Ammon's horn (tissue), 1 donor: Measurements from ENCODE around the gene HRH2.

Source experiments
- DNase-seq: peaks from one replicate; pipeline ENCODE4 v3.0.0-alpha.2; 2016; ENCODE audit warnings: low spot score

HRH2 gene

DNA sequence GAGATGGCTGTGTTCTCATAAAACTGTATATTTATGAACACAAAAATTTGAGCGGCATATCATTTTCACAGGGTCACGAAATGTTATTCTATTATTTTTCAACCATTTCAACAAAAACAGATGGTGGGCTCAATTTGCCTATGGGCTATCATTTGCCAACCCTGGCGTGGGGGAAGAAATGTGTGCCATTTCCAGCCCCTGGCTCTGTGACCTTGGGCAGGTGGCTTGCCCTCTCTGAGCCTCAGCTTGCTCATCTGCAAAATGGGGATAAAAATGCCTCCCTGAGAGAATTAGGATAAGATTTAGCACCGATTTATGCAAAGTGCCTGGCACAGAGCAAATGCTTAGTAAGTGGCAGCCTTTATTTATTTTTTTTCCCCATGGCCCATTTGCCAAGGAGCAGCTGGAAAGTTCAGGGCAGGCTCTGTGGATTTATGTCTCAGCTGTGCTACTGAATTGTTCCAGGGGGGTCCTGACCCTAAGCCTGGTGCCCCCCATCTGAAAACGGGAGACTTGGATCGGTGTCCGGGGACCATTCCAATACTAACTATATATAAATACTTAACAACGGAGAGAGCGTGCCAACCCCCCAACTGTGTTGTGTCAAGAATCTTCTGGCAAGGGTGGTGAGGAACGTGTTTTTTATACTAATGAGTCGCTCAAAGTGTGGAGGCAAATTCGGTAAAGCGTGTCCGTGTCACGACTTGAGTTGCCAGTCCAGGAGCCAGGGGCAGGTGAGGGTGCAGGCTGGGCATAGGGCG is 34.5 kb downstream of the HRH2 start:
- no peak for DNase-seq

DNA sequence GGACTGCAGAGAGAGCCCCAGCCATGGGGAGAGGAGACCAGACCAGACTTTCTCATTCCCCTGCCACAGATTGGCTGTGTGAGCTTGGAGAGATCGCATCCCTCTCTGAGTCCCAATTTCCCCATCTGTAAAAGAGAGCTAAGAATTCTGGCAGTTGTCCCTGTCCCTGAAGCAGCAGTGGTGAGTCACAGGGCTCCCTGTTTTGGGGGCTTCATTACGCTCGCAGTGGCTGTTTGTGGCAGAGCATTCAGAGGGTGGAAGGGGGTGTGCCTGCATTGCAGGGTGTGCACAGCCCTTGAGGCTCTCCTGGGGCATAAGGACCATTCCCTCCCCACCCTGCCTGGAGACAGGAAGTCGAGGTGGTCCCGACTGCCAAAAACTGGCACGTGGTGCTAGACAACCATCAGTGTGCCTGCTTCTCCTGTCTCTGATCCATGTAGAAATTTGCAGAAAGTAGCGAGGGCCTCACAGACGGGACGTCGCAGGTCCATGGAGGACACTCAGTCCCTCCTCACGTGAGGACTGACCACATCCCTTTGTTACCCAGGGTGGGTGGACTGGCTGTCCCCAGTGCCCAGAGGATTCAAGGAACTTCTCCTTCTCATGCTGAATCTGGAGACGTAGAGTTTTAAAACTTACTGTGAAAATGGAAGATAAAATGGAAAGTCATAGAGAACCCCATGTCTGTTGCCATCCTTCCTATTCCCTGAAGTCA is 35.3 kb downstream of the HRH2 start:
- peak; percentile 60 for DNase-seq

DNA sequence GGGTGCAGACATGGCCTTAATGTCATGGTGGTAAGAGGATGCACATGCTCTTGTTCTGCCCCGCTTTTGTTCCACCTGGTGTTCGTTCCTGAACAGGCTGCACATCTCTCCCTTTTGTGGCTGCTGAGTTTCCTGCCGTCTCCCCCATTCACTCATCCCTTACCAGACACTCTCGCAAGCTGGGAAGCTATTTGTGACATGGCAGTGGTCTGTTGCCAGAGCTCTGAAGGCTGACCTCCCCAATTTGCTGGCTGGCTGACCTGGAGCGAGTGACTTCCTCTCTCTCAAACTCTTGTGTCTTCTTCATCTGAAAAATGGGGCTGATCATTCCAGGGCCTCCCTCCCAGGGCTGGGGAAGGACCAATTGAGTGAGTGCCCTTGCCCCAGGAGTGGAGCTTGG is 35.9 kb downstream of the HRH2 start:
- no peak for DNase-seq

DNA sequence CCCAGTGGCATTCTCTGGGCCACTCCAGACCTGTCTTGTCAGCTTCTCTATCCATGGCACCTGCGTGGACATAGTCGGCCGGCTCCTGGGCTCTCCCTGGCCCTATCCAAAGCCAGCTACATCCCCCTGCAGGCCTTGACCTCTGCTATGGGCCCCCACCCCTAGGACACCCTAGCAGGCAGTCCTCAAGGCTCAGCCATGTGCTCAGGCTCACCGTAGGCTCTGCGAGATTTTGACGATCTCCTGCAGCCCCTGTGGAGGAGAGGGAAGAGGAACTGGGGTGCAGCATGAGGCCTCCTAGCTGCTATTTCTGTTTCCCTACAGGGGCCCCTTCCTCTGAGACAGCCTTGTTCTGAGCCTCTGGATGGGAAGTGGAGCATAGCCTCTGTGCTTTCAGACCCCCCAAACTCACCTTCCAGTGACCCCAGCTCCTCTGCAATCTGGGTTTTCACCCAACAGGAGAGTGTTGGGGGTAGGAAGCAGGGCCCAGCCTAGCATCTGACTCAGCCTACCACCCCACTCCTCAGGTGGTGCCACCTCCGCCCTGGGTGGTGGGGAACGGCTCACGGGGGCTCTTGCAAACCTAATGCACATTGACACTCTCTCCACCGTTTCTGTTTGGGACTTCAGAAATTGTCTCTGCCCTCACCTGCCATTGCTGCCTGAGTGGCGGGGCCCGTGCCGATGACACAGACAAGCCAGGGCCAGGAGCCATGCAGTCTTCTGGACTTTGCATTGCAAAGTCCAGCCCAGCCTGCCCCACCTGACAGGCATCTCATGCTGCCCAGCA is 36.7 kb downstream of the HRH2 start:
- DNase-seq = peak; percentile 54

DNA sequence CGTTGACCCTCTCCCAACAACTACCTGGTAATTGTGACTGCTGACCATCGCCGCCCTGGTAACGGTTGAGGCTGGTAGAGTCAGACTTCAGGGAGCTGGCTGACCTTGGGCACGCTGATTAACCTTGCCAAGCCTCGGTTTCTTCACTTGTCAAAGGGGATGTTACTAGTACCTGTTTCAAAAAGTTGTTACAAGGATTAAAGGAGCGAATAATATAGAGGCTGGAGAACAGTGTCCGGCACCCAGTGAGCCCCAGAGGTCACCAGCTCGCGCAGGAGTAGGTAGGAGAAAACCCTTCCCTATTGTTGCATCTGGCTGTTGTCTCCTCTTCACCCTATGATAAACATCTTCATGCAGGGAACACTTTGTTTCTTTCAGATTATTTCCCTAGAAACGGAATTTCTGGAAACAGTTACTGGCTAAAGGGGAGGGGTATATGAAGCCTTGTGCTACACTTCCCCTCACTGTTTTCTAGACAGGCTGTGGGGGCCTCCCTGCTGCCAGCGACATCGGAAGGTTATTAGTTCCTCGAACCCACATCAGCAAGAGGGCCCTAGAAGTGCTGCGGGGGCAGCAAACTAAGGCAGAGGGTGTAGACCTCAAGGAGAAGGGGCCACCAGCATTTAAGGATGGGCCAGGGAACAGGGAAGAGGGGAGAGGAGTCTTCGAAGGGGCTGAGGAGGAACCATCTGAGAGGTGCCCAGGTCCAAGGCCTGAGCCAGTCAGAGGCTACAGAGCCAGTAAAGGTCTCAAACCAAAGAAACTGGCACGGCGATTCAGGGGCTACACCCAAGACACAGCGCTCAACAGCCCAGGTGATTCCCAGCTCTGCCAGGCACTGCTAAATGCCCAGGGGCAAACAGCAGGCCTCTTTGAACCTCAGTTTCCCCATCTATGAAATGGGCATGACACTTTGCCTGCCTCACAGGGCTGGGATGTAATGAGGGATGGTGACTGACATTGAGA is 37.6 kb downstream of the HRH2 start:
- DNase-seq = no peak

DNA sequence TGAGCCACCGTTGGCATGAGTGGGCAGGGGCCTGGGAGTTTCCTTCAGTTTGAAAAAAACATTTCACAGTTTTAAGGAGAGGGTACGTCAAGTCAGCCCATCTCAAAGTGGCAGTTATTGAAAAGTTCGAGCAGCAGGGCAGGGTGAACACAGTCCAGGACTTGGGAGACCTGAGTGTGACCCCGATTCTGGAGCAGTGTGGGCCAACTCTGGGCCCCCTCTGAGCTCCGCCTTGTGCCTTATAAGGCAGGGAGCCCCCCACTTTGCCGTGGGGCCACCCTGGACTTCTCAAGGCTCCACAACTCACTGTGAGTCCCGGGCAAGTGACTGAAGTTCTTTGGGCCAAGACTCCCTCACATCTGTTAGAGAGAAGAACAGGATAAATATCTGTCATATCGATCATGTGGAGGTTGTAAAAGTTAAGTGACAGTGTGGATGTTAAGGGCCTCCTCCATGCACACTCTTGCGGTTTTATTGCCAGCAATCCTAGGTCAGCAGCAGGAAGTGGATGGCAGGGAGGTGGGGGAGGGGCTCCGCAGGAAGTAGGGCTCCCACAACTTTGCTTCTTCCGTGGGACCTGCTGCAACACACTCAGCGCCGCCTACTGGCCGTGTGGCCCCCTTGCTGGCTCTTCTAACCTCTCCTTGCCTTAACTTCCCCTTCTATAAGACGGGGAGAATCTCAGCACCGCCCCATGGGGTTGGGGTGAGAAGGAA is 38.4 kb downstream of the HRH2 start:
- DNase-seq = peak; percentile 78

DNA sequence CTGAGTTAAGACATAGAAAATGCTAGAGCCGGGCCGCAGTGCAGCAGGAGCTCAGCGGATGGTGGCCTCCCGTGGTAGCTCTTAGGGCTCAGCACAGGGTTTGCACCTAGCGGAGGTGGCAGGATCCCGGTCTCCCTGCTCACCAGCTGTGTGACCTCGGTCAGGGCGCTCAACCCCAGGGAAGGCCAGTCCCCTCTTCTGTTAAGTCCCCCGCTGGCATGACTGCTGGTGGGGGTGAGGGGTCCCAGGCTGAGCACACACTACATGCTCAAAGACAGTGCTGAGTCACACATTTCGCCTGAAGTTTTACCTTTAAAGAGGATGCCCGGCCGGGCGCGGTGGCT is 39.0 kb downstream of the HRH2 start:
- no peak for DNase-seq

DNA sequence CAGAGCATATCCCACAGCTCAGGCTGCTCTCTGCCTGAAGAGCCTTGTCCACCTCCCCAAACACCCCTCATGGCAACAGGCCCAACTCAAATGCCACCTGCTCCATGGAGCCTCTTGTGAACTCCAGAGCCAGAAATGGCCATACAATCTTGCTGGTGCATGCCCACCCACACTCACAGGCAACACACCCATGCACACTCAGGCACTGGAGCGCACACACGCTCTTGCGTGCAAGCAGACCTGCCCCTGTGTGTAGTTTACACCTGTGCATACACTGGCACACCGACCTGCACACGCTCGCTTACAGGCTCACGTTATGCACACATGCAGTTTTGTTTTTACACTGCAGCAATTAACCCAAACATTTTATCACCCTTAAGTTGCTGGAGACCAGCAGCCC is 40.0 kb downstream of the HRH2 start:
- DNase-seq = no peak

DNA sequence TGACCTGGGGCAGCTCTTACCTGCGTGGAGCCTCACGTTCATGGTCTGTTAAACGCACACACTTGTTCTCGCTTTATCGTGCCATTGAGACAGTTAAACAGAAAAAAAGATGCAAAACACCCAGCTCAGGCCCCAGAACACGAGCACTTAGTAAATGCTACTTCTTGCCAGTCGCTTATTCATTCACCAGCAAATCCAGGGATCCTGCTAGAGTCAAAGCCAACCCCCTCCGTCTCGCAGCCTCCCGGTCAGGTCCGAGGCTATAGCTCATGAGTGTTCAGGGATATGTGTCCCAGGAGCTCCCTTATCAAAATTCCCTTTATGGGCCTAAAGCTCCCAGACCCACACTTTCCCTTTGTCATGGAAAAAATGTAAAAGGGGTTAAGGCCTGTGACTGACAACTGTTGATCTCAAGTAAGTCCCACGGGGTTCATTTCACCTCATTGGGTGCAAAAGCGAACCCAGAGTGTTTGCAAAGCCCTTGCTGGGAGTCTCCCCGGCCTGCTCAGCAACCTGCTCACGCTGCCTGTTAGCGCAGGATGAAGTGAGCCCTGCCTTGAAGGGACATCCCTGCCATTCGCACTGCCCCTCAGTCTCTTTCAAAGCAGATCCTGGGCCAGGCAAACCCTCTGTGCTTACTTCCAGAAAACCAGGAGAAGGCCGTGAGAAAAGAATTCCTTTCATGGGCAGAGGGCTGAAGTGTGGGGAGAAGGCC is 40.7 kb downstream of the HRH2 start:
- DNase-seq = no peak

DNA sequence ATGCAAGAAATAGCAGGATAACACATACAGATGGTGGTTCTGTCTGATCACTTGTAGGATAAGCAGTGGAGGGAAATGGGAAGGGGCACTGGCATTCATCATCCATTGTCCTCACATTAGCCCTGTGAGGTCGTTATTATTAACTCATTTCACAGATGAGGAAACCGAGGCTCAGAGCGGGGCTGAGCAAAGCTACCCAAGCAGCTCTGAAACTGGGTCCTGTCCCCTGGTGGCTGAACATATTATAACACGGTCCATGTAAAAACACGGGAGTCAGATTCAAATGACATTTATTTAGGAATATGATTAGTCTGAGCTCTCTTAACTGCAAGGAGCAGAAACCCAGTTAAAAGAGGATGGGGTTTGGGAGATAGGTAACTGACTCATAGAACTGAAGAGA is 43.1 kb downstream of the HRH2 start:
- DNase-seq = no peak

DNA sequence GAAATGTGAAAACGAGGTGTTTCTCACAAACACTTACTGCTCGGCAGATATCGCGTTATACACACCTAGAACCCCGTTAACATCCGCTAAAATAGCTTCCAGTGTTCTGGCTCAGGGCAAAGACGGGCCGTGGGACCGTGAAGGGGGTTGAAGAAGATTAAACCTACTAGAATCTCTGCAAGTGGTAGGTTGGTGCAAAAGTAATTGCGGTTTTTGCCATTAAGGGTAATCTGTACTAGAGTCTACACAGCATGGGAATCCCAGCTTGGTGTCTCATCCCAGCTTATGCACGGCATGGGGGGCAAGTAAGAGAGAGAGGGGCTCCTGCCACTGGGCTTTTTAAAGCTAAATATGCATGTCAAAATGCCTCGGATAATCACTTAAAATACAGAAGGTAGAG is 43.9 kb downstream of the HRH2 start:
- DNase-seq = no peak

DNA sequence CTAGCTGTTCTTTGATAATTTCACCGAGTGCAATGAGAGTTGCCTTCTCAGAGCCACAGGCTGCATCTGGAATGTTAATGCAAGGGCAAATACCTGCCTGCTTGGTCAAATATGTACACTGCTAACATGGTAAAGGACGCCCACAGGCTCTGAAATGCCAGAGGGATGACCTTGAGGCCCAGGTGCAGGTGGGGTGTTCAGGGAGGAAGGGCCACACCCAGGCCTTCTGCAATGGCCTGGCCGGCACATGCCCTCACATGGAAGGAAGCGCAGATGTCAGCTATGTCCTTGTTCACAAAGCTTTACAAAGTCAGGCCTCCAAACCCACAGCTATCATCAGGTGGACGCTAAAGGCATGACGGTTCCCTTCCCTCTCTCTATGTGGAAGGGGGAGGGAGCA is 48.6 kb downstream of the HRH2 start:
- DNase-seq = no peak

DNA sequence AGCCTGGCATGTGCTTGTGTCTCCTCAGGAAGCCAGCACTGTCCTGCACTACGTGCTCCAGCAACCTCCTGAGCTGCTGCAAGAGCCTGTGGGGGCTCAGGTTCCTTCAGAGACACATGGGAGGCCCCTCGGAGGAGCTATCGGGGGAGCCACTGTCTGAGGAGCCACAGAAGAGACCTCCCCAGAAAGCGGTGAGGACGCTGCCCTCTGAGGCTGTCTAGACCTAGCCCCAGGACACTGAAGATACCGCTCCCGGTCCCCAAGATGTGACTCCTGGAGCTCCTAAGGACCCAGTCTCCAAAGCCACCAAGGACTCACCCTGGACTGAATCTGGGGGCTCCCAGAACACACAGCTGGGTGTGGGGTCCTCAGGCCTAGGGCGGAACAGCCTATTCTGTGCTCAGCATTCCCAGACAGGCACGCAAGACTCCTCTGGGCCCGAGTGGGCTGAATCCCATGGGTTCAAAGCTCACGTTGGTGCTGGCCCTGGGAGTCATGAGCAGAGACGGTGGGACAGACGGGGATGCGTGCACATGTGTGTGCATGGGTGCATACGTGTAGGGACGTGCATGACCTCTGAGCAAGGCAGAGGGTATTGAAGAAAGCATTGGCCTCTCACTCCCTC is 50.0 kb downstream of the HRH2 start:
- no peak for DNase-seq

DNA sequence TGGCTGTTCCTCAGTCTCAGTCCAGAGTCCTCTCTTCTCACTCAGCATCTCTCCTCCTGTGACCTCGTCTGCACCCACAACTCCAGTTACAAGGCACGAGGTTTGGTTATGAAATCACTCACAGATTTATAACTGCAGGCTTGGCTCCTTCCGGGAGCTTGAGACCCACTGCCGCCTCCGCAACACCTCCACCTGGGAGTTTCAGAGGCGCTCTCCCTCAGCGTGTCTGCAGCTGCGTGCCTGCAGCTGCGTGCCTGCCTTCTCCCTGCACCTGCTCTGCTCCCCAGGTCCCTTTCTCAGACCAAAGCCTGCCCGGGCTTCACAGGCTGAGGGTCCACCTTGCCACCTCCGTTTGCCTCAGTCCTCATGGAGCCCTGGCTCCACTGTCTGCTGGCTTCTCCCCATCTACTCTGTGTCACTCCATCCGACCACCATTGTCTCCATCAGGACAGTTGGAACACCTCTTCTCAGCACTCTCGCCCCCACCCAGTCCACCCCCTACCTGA is 51.5 kb downstream of the HRH2 start:
- DNase-seq = no peak

DNA sequence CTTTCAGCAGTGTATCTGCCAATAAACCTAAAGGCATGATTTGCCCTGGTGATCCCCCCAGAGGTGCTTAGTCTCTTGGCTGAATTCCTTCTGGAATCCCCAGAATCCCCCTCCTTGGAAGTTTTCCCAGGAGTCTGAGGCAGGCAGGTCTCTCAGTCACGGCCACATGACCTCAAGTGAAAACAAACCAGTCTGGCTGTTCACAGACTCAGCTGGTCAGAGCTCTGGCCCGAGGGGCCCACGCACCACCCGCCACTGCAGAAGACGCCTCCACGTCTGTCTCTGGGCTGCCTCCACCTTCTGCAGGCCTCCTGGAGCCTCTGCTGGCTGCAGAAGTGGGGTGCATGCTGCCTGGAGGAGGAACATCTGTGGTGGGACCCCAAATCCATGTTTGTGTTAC is 52.5 kb downstream of the HRH2 start:
- DNase-seq = no peak

DNA sequence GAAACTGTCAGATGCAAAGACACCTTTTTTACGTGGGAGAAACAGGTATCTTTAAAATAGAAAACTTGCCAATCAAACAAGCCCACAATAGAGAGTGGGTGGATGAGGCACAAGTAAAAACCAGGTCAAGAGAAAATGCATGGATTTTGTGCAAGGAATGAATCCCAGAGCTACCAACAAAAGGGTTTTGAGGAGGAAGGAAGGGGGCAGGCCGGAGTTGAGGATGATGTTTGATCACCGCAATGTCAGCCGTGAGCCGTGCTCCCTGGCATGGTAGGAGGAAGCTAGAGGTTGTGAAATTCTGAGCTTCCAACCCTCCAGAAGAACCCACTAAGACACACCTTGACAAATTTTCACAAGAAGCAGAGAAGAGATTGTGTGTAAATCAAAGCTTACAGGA is 53.2 kb downstream of the HRH2 start:
- no peak for DNase-seq

DNA sequence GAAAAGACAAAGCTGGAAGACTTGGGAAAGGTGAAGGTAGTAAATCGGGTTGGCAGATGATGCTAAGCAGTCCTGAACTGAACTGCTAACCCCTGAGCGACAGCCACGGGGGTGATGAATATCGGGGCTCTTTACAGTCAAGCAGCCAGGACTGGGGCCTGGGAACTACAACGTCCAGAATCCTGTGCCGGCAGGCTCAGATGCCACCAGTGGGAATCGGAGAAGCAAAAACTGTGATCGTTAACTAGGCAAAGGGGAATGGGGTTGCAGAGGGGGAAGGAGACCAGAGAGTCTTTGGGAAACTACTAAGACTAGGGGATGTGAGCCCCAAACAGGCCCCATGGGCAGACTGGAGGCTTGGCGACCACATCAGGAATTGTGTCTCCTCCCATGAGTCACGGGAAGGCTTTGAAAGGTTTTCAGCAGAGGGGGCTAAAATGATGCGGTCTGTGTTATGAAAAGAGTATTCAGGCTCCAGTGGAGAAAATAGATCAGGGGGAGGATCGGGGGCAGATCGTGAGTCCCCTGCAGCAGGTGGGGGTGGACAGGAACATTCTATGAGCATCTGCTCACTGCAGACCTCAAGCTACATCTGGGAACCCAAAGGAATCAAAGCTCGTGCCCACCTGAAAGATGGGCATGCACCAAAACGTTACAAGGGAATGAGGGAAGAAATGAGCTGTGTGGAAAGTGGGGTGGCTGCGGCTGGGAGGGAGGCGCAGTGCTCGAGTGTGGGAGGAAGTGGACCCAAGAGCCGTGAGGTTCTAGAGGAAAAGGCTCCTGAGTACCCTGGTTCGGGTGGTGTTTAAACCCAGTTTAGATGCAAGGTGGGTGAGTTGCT is 53.8 kb downstream of the HRH2 start:
- DNase-seq = no peak

DNA sequence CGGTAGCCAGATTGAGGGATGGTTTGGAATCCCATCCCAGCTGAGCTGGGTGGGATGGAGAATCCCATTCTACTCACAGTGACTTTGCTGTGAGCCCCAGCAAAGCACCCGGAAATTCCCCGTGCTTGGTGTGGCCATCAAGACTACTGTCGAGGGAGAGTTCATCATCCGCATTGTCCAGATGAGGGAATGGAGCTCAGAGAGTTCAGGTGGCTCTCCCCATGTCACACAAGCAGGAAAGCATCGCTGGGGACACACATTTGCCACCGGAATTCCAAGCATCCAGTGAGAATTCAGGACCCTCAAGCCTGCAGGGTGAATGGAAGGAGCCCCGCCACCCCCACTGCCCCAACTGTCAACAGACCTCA is 54.4 kb downstream of the HRH2 start:
- DNase-seq = no peak

DNA sequence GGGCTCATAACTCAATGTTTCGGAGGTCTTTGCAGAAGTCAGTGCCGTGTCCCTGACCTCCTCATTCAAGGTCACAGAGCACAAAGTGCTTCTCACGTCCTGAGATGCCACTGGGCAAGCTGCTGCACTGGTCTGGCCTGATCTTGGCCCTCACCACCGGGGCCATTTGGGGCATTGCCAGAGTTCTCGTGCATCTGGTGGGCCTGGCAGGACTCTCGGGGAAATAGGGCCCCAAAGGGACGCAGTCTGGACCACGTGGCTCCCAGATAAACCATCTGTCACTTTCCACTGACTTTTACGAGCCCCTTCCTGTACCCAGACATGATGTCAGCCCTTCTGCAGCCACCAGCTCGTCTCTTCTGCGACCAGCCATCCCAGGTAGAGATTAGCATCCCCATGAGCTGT is 54.8 kb downstream of the HRH2 start:
- DNase-seq = no peak
